ENCODE results near the gene FUT7. TPM values are rescaled to one million over a fixed set of nuclear protein-coding genes. Genes with fewer than 3 reads are reported as not detected.

FUT7 gene
- total RNA-seq, 3 donors from 2014 or later, result 0.14 to 0.27 TPM; not detected in 1

DNA sequence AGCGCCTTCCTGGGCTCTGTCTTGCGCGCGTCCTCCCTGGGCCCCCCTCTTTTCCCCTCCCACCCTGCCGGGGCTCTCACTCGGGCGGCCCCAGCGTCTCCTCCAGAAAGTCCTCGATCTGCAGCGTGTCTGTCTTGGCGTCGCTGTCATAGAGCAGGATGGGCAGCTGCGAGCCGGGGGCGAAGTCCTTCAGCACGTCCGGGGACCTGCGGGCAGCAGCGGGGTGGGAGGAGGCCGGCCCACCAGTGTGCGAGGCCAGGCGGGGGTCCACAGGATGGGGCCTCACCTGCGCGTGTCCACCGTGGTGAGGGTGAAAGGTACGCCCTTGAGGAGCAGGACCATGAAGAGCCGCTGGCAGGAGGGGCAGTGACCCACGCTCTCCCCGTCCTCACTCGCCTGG lies 36.5 kb downstream of the FUT7 start:
- no peak for ATAC-seq
- Histone ChIP-seq H3K36me3 (ENCODE audit: low read depth) (no peaks in the 10 kb centered on the region), H3K4me1 (ENCODE audit: low read depth) (peaks cover 44% of the 10 kb centered on the region), H3K9me3 (no peaks in the 10 kb centered on the region), H3K4me3 (no peak overlapping the region)
- TF ChIP-seq CTCF (IDR thresholded peaks at IDR 0.05), result no peak
- intact Hi-C loops (cut with DNase I, micrococcal nuclease), result no loop called here
- DNase-seq, result peak in 1 of 3 donors; percentile 19

DNA sequence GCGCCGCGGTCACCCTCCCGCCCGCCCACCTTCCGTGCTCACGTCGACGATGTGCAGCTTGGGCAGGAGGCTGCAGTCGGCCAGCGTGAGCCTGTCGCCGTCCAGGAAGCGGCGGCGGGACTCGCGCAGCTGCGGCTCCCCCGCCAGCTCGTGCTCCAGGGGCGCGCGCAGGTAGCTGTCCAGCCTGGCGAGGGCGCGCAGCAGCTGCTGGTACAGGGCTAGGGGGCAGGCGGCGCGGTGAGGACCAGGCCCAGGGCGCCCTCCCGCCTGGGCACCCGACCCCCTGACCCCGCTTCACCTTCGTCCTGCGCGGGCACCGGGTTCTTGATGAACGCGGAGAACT lies 37.0 kb downstream of the FUT7 start:
- no peak for ATAC-seq
- intact Hi-C loops (cut with DNase I, micrococcal nuclease), result no loop called here

DNA sequence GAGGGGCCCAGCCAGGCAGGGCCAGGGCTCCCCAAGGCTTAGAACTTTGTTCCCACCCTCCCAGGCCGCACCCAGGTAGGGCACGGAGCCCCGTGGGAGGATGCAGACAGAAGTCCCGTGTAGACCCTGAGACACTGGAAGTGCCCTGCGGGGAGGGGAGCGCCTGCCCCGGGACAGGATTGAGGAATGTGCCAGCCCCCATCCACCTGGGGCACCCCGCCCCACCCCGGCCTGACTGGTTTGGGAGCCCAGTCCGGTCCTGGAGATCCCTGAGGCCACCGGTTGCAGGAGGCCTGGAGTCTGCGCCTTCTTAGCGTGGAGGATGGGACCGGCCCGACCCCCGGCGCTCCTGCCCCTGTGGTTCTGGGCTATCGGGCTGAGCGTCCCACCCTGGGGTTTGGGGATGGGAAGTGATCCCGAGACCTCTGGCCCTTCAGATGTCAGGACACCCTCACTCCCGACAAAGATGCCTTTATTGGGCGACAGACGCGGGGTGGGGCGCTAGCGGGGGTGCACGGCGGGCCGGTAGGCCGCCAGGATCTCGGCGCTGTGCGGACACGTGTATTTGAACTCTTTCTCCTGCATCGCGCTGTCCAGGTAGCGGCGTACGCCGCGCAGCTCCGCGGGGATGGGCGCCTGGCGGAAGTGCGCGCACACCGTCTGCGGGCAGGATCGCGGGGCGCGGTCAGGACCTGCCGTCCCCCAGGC lies 37.6 kb downstream of the FUT7 start:
- no peak for ATAC-seq

More for the DNA sequence above, 37.0 kb downstream of the FUT7 start:
- no peaks in the 10 kb centered on the region for H3K9me3 ChIP-seq
- TF ChIP-seq CTCF (IDR thresholded peaks at IDR 0.05), result no peak
- DNase-seq, result peak in 2 of 3 donors; percentile 13 to 51
- H3K4me1 ChIP-seq (ENCODE audit: low read depth), result peaks cover 43% of the 10 kb centered on the region
- no peaks in the 10 kb centered on the region for H3K36me3 ChIP-seq (ENCODE audit: low read depth)
- H3K4me3 ChIP-seq, result no peak overlapping the region

GRCh38 chr9:136992819-136993369 lies 39.0 kb downstream of the FUT7 start:
- Histone ChIP-seq H3K9me3 (no peaks in the 10 kb centered on the region), H3K36me3 (ENCODE audit: low read depth) (no peaks in the 10 kb centered on the region), H3K4me3 (peak overlapping the region; percentile 36), H3K4me1 (ENCODE audit: low read depth) (peaks cover 42% of the 10 kb centered on the region)
- TF ChIP-seq CTCF (IDR thresholded peaks at IDR 0.05), result no peak
- intact Hi-C loops (cut with DNase I, micrococcal nuclease), result no loop called here
- no peak for ATAC-seq
- no peak for DNase-seq

More for the DNA sequence above, 37.6 kb downstream of the FUT7 start:
- no peak overlapping the region for H3K4me3 ChIP-seq
- TF ChIP-seq CTCF (IDR thresholded peaks at IDR 0.05), result no peak
- H3K4me1 ChIP-seq (ENCODE audit: low read depth), result peaks cover 42% of the 10 kb centered on the region
- DNase-seq, result peak in 2 of 3 donors; percentile 19 to 47
- H3K36me3 ChIP-seq (ENCODE audit: low read depth), result no peaks in the 10 kb centered on the region
- H3K9me3 ChIP-seq, result no peaks in the 10 kb centered on the region
- intact Hi-C loops (cut with DNase I, micrococcal nuclease), result no loop called here

GRCh38 chr9:136991993-136992818 lies 39.7 kb downstream of the FUT7 start, which contains the start of gene PAXX:
PAXX (plus strand) TSS chr9:136992422; CDS start chr9:136992444, 22 bp downstream.
- ATAC-seq (peak; percentile 91), DNase-seq (peak; percentile 96 to 97 (median 97))
- Histone ChIP-seq H3K4me1 (ENCODE audit: low read depth) (peaks cover 41% of the 10 kb centered on the region), H3K9me3 (no peaks in the 10 kb centered on the region), H3K36me3 (ENCODE audit: low read depth) (no peaks in the 10 kb centered on the region), H3K4me3 (peak within 1 kb of the TSS; percentile 36)
- no peak for TF ChIP-seq CTCF (IDR thresholded peaks at IDR 0.05)
- intact Hi-C loops (cut with DNase I, micrococcal nuclease), result no loop called here
